ENCODE results near the gene ERI2.

The ERI2 gene

DNA sequence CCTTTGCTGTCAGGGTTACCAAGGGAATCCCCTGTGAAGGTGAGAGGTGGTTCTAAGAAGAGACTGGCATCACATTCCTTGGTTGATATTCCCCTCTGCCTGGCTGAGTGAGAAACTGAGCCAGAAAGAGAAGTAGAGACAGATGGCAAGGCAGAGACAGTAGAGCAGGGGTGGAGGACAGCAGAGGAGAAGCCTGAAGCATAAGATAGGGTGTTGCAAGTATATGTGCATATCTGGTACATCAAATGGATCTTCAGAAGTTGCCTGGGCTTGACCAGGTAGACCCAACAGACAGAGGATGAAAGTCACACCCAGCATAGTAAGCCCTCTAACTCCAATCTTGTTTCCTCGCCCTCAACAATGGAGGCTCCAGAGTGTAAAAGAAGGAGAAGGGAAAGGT is 56.8 kb downstream of the ERI2 start:
- Histone ChIP-seq H3F3A (ENCODE audit: insufficient read depth, low read length) (no peaks in the 10 kb centered on the region), H3K9ac (ENCODE audit: low read length) (no peak overlapping the region), H3K36me3 (replicated peaks; ENCODE audit: insufficient read depth, low read length) (no peaks in the 10 kb centered on the region), H3K27ac (ENCODE audit: low read length) (no peak overlapping the region), H3K9me2 (replicated peaks; ENCODE audit: insufficient read depth, low read length) (no peaks in the 10 kb centered on the region), H4K20me1 (ENCODE audit: insufficient read depth, low read length) (no peaks in the 10 kb centered on the region), H3K79me2 (ENCODE audit: low read length) (no peaks in the 10 kb centered on the region), H3K4me2 (ENCODE audit: low read depth, low read length) (no peak overlapping the region), H3K4me1 (ENCODE audit: low read length) (no peaks in the 10 kb centered on the region), H2AFZ (ENCODE audit: low read length) (no peak overlapping the region), H3K27me3 (replicated peaks; ENCODE audit: insufficient read depth, low read length) (no peaks in the 10 kb centered on the region), H3K4me3 (ENCODE audit: low read length) (no peak overlapping the region), H3K9me3 (replicated peaks; ENCODE audit: insufficient read depth, low read length) (no peaks in the 10 kb centered on the region)
- no peak for DNase-seq
- TF ChIP-seq, protein P1, sequence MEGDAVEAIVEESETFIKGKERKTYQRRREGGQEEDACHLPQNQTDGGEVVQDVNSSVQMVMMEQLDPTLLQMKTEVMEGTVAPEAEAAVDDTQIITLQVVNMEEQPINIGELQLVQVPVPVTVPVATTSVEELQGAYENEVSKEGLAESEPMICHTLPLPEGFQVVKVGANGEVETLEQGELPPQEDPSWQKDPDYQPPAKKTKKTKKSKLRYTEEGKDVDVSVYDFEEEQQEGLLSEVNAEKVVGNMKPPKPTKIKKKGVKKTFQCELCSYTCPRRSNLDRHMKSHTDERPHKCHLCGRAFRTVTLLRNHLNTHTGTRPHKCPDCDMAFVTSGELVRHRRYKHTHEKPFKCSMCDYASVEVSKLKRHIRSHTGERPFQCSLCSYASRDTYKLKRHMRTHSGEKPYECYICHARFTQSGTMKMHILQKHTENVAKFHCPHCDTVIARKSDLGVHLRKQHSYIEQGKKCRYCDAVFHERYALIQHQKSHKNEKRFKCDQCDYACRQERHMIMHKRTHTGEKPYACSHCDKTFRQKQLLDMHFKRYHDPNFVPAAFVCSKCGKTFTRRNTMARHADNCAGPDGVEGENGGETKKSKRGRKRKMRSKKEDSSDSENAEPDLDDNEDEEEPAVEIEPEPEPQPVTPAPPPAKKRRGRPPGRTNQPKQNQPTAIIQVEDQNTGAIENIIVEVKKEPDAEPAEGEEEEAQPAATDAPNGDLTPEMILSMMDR (IDR thresholded peaks at IDR 0.05; ENCODE audit: low read length): no peak

GRCh38 chr16:20747030-20747816 is 59.0 kb downstream of the ERI2 start:
- Histone ChIP-seq H3K4me3 (ENCODE audit: low read length) (no peak overlapping the region), H3K4me1 (ENCODE audit: low read length) (no peaks in the 10 kb centered on the region), H3K4me2 (ENCODE audit: low read depth, low read length) (no peak overlapping the region), H2AFZ (ENCODE audit: low read length) (no peak overlapping the region), H3K27ac (ENCODE audit: low read length) (no peak overlapping the region), H3K36me3 (replicated peaks; ENCODE audit: insufficient read depth, low read length) (no peaks in the 10 kb centered on the region), H3F3A (ENCODE audit: insufficient read depth, low read length) (no peaks in the 10 kb centered on the region), H3K79me2 (ENCODE audit: low read length) (no peaks in the 10 kb centered on the region), H3K9me2 (replicated peaks; ENCODE audit: insufficient read depth, low read length) (no peaks in the 10 kb centered on the region), H3K27me3 (replicated peaks; ENCODE audit: insufficient read depth, low read length) (no peaks in the 10 kb centered on the region), H3K9ac (ENCODE audit: low read length) (no peak overlapping the region), H3K9me3 (replicated peaks; ENCODE audit: insufficient read depth, low read length) (no peaks in the 10 kb centered on the region), H4K20me1 (ENCODE audit: insufficient read depth, low read length) (no peaks in the 10 kb centered on the region)
- no peak for DNase-seq
- TF ChIP-seq EZH2 (optimal IDR thresholded peaks at IDR 0.05; ENCODE audit: low read depth, low read length): no peak
- TF ChIP-seq EZH2phosphoT487 (IDR thresholded peaks at IDR 0.05; ENCODE audit: low read length): no peak
- TF ChIP-seq, protein P1 (IDR thresholded peaks at IDR 0.05; ENCODE audit: low read length): no peak

GRCh38 chr16:20746461-20746860 is 59.8 kb downstream of the ERI2 start:
- Histone ChIP-seq H3K79me2 (ENCODE audit: low read length) (no peaks in the 10 kb centered on the region), H3K27me3 (replicated peaks; ENCODE audit: insufficient read depth, low read length) (no peaks in the 10 kb centered on the region), H3K9me3 (replicated peaks; ENCODE audit: insufficient read depth, low read length) (no peaks in the 10 kb centered on the region), H3K9ac (ENCODE audit: low read length) (no peak overlapping the region), H3K9me2 (replicated peaks; ENCODE audit: insufficient read depth, low read length) (no peaks in the 10 kb centered on the region), H3K4me3 (ENCODE audit: low read length) (no peak overlapping the region), H4K20me1 (ENCODE audit: insufficient read depth, low read length) (no peaks in the 10 kb centered on the region), H3F3A (ENCODE audit: insufficient read depth, low read length) (no peaks in the 10 kb centered on the region), H3K27ac (ENCODE audit: low read length) (no peak overlapping the region), H3K4me1 (ENCODE audit: low read length) (no peaks in the 10 kb centered on the region), H3K36me3 (replicated peaks; ENCODE audit: insufficient read depth, low read length) (no peaks in the 10 kb centered on the region), H3K4me2 (ENCODE audit: low read depth, low read length) (no peak overlapping the region), H2AFZ (ENCODE audit: low read length) (no peak overlapping the region)
- TF ChIP-seq EZH2phosphoT487 (IDR thresholded peaks at IDR 0.05; ENCODE audit: low read length) (no peak), EZH2 (optimal IDR thresholded peaks at IDR 0.05; ENCODE audit: low read depth, low read length) (no peak)
- TF ChIP-seq, protein P1 (IDR thresholded peaks at IDR 0.05; ENCODE audit: low read length): no peak
- no peak for DNase-seq
